A549 (cell line): ENCODE data around the gene RGS17.

Experiments used
- CTCF ChIP-seq: fragments of >200 bp; sonication (Bioruptor Twin); formaldehyde crosslinking; IDR thresholded peaks from 3 replicates; pipeline ENCODE4 v1.5.1; 2016
- POLR2A ChIP-seq: IDR thresholded peaks from 2 replicates; pipeline ENCODE4 v1.6.1; 2012; ENCODE audit warnings: mild to moderate bottlenecking, low read length

- TF ChIP-seq POLR2A (no peak), CTCF (no peak)
These were observed 161.2 kb downstream of the RGS17 start for GRCh38 chr6:152969688-152970418.
